Chondrocyte (in vitro differentiated cells): ENCODE measurements around the gene ENDOG. TPM values are rescaled to one million over a fixed set of nuclear protein-coding genes. Genes with fewer than 3 reads are reported as not detected.

ENCODE experiments used
- DNase-seq: peaks from one replicate; pipeline ENCODE4 v3.0.0; 2021; ENCODE audit warnings: mixed read lengths, low spot score
- H3K27ac Mint-ChIP-seq: one replicate; pipeline ENCODE4 v1.8.0; 2021; ENCODE audit warnings: mild to moderate bottlenecking, moderate library complexity, mixed read lengths; ENCODE audit not compliant: unreplicated experiment
- H3K27me3 Mint-ChIP-seq: 2 replicates; pipeline ENCODE4 v1.8.0; 2021; ENCODE audit warnings: low read depth, mixed read lengths
- H3K36me3 Mint-ChIP-seq: 2 replicates; pipeline ENCODE4 v1.8.0; 2021; ENCODE audit warnings: low read depth, mixed read lengths
- H3K4me1 Mint-ChIP-seq: 2 replicates; pipeline ENCODE4 v1.8.0; 2021; ENCODE audit warnings: low read depth, mild to moderate bottlenecking, mixed read lengths
- H3K4me3 Mint-ChIP-seq: one replicate; pipeline ENCODE4 v1.8.0; 2021; ENCODE audit warnings: mild to moderate bottlenecking, moderate library complexity, mixed read lengths; ENCODE audit not compliant: unreplicated experiment
- H3K9me3 Mint-ChIP-seq: 2 replicates; pipeline ENCODE4 v1.8.0; 2021; ENCODE audit warnings: low read depth, mixed read lengths
- total RNA-seq: library from RNA; stranded (reverse); gene quantifications from 3 replicates; pipeline ENCODE4 v1.2.1, GENCODE V29; 2021
- TF ChIP-seq, protein P1 (sequence below): fragments of 200-600 bp; sonication (generic); IDR thresholded peaks from 2 replicates; pipeline ENCODE4 v1.5.0; 2021; ENCODE audit warnings: antibody characterized with exemption, mild to moderate bottlenecking, moderate library complexity

The ENDOG gene
- total RNA-seq, 1 donor from 2014 or later = 23.1 TPM

GRCh38 chr9:128802482-128802881 lies 15.8 kb upstream of the ENDOG start:
- Mint-ChIP-seq H3K9me3 (no peaks in the 10 kb centered on the region), H3K27ac (no peak overlapping the region), H3K36me3 (peaks cover 40% of the 10 kb centered on the region), H3K4me3 (no peak overlapping the region), H3K4me1 (no peaks in the 10 kb centered on the region), H3K27me3 (no peaks in the 10 kb centered on the region)
- DNase-seq = no peak
- TF ChIP-seq, protein P1, sequence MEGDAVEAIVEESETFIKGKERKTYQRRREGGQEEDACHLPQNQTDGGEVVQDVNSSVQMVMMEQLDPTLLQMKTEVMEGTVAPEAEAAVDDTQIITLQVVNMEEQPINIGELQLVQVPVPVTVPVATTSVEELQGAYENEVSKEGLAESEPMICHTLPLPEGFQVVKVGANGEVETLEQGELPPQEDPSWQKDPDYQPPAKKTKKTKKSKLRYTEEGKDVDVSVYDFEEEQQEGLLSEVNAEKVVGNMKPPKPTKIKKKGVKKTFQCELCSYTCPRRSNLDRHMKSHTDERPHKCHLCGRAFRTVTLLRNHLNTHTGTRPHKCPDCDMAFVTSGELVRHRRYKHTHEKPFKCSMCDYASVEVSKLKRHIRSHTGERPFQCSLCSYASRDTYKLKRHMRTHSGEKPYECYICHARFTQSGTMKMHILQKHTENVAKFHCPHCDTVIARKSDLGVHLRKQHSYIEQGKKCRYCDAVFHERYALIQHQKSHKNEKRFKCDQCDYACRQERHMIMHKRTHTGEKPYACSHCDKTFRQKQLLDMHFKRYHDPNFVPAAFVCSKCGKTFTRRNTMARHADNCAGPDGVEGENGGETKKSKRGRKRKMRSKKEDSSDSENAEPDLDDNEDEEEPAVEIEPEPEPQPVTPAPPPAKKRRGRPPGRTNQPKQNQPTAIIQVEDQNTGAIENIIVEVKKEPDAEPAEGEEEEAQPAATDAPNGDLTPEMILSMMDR = no peak

DNA sequence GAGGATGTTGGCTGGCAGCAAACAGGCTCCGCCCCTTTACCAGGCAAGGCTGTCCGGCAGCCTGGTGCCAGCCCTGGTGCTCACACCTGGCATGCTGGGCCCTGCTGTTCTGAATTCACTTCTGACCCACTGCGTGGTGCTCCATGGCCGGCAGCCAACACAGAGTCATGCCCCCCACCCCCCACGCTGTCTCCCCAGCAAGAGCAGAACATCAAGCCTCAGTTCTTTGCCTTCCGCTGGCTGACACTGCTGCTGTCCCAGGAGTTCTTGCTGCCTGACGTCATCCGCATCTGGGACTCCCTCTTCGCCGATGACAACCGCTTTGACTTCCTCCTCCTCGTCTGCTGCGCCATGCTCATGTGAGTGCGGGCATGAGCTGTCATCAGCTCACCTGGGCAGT lies 12.6 kb upstream of the ENDOG start:
- Mint-ChIP-seq H3K27me3 (no peaks in the 10 kb centered on the region), H3K36me3 (peaks cover 33% of the 10 kb centered on the region), H3K4me3 (no peak overlapping the region), H3K9me3 (no peaks in the 10 kb centered on the region), H3K4me1 (no peaks in the 10 kb centered on the region), H3K27ac (no peak overlapping the region)
- TF ChIP-seq, protein P1 = no peak
- no peak for DNase-seq

GRCh38 chr9:128807827-128808226 lies 10.5 kb upstream of the ENDOG start:
- no peaks in the 10 kb centered on the region for H3K27me3 Mint-ChIP-seq
- no peak overlapping the region for H3K27ac Mint-ChIP-seq
- DNase-seq = no peak
- H3K36me3 Mint-ChIP-seq = peaks cover 23% of the 10 kb centered on the region
- no peak overlapping the region for H3K4me3 Mint-ChIP-seq
- no peaks in the 10 kb centered on the region for H3K9me3 Mint-ChIP-seq
- TF ChIP-seq, protein P1 = no peak
- H3K4me1 Mint-ChIP-seq = no peaks in the 10 kb centered on the region

GRCh38 chr9:128808543-128808942 lies 9.8 kb upstream of the ENDOG start:
- H3K4me3 Mint-ChIP-seq = no peak overlapping the region
- peaks cover 15% of the 10 kb centered on the region for H3K36me3 Mint-ChIP-seq
- no peak overlapping the region for H3K27ac Mint-ChIP-seq
- no peaks in the 10 kb centered on the region for H3K4me1 Mint-ChIP-seq
- TF ChIP-seq, protein P1 = no peak
- H3K27me3 Mint-ChIP-seq = no peaks in the 10 kb centered on the region
- no peak for DNase-seq
- no peaks in the 10 kb centered on the region for H3K9me3 Mint-ChIP-seq

- TF ChIP-seq, protein P1 = no peak
- no peak for DNase-seq
- Mint-ChIP-seq H3K27me3 (no peaks in the 10 kb centered on the region), H3K27ac (no peak overlapping the region), H3K9me3 (no peaks in the 10 kb centered on the region), H3K36me3 (peaks cover 13% of the 10 kb centered on the region), H3K4me3 (no peak overlapping the region), H3K4me1 (no peaks in the 10 kb centered on the region)
These were observed 9.2 kb upstream of the ENDOG start for GRCh38 chr9:128809036-128809599.
